Measurements from ENCODE around the gene MAN1C1.
A peak's percentile ranks its signal among the peaks of the same experiment; 100 is the strongest.

Gene MAN1C1

DNA sequence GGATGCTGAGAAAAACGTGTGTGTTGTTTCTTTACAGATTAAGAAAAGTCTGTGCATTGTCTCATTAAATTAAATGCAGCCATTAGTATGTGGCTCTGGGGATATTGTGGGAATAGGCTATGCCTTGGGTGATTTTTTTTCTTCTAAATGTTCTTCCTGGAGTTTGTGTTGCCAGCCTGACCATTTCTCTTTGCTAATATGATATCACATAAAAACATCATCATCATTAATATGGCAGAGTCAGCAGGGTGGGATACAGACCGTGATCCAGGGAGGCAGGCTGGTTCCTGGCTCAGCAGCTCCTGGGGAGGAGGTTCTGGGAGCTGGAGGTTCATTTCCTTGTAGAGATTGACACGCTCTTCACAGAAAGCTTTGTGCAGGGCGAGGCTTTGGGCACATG lies 122.8 kb downstream of the MAN1C1 start:
- Histone ChIP-seq H3K36me3 (ENCODE audit: control insufficient read depth, insufficient read depth, low read length) (no peaks in the 10 kb centered on the region), H3K27me3 (ENCODE audit: control insufficient read depth, insufficient read depth, low read length) (no peaks in the 10 kb centered on the region), H3K27ac (ENCODE audit: low read length) (no peak overlapping the region), H3K4me3 (ENCODE audit: low read length) (no peak overlapping the region), H3K9me3 (ENCODE audit: control insufficient read depth, insufficient read depth, low read length) (no peaks in the 10 kb centered on the region), H3K4me1 (ENCODE audit: control insufficient read depth, insufficient read depth, low read length) (no peaks in the 10 kb centered on the region)
- no peak for DNase-seq (ENCODE audit: low read depth, low spot score)
- no CpG with 5 or more reads among the region's 4 CpGs for WGBS (ENCODE audit: insufficient coverage, insufficient read length)

DNA sequence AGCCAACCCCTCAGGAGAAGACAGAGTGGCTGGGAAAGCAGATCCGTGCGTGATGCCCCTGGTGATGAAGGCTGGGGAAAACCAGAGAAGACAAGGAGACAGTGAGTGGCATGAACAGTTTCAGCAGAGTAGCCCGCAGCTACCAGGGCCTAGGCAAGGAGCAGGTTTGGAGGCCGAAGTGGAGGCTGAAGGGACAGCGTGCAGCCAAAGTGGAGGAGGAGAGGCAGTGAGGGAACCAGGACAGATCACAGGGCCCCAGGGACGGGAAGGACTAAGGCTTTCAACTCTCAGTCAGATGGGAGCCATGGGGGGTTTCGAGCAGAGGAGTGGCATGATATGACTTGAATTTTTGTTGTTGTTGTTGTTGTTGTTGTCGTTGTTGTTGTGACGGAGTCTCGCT lies 123.5 kb downstream of the MAN1C1 start:
- H3K36me3 ChIP-seq (ENCODE audit: control insufficient read depth, insufficient read depth, low read length): no peaks in the 10 kb centered on the region
- H3K4me3 ChIP-seq (ENCODE audit: low read length): no peak overlapping the region
- no peak for DNase-seq (ENCODE audit: low read depth, low spot score)
- H3K9me3 ChIP-seq (ENCODE audit: control insufficient read depth, insufficient read depth, low read length): no peaks in the 10 kb centered on the region
- WGBS (ENCODE audit: insufficient coverage, insufficient read length): 100% methylated on average over 1 of the region's 10 CpGs
- H3K4me1 ChIP-seq (ENCODE audit: control insufficient read depth, insufficient read depth, low read length): no peaks in the 10 kb centered on the region
- H3K27ac ChIP-seq (ENCODE audit: low read length): no peak overlapping the region
- H3K27me3 ChIP-seq (ENCODE audit: control insufficient read depth, insufficient read depth, low read length): no peaks in the 10 kb centered on the region

DNA sequence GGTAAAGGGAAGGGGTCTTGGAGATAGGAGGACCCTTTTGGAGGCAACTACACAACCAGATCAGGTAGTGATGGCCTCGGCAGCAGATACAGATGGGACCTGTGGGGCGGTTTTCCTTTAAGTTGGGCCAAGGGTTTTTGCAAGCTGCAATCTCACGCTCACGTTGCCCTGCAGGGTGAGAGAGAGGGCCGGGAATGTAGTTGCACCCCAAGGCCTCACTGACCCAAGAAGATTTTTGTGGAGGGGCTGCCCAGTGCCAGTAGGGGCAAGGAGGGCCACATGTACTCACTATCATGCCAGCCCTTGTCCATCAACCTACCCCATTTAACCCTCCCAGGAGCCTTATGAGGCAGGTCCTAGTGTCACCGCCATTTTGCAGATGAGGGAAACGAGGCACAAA lies 125.7 kb downstream of the MAN1C1 start:
- DNase-seq (ENCODE audit: low read depth, low spot score): no peak
- peaks cover 4% of the 10 kb centered on the region for H3K4me1 ChIP-seq (ENCODE audit: control insufficient read depth, insufficient read depth, low read length)
- H3K27me3 ChIP-seq (ENCODE audit: control insufficient read depth, insufficient read depth, low read length): no peaks in the 10 kb centered on the region
- H3K27ac ChIP-seq (ENCODE audit: low read length): no peak overlapping the region
- no CpG with 5 or more reads among the region's 7 CpGs for WGBS (ENCODE audit: insufficient coverage, insufficient read length)
- no peak overlapping the region for H3K4me3 ChIP-seq (ENCODE audit: low read length)
- H3K36me3 ChIP-seq (ENCODE audit: control insufficient read depth, insufficient read depth, low read length): no peaks in the 10 kb centered on the region
- no peaks in the 10 kb centered on the region for H3K9me3 ChIP-seq (ENCODE audit: control insufficient read depth, insufficient read depth, low read length)

DNA sequence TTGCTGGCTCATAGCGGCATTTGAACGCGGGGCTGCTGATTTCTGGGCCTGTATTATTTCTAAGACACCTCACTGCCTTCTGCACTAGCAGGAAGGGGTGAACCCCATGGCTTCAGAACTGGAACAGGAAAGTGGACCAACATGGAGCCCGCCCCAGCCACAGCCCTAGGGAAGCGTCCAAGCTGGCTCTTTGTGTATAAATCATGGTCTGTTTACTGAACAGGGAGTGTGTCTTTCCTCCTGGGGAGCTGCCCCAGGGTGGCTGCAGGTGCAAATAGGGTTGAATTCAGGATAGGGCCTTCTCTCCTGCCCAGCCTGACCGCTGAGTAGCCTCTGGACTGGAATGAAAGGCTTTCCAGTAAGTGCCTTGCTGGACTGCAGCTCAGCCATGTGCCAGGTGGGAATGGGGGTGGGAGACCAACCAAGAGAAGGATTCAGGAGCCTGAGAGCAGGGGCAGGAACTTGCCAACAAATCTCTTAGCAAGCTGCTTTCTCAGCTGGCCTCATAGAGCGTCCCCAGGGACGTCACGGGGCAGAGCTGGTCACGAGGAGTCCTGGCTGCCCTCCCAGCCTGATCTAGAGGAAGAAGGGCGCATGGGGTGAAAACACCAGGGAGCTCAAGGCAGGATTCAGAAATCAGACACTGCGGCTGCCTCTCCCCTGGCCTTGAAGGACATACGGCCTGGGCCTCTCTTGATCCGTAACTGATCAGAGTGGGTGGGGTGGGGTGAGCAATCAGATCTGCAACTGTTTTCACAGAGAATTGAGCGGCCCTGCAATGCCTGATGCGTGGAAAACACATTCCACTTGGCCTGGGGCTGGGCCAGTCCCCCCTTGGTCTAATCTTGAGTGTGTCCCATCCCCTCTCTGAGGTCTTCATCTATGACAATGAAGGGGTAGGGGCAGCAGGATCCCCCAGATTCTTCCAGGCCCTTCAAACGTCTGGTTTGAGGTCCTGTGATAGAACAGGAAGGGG lies 126.9 kb downstream of the MAN1C1 start:
- no CpG with 5 or more reads among the region's 17 CpGs for WGBS (ENCODE audit: insufficient coverage, insufficient read length)
- H3K36me3 ChIP-seq (ENCODE audit: control insufficient read depth, insufficient read depth, low read length): no peaks in the 10 kb centered on the region

DNA sequence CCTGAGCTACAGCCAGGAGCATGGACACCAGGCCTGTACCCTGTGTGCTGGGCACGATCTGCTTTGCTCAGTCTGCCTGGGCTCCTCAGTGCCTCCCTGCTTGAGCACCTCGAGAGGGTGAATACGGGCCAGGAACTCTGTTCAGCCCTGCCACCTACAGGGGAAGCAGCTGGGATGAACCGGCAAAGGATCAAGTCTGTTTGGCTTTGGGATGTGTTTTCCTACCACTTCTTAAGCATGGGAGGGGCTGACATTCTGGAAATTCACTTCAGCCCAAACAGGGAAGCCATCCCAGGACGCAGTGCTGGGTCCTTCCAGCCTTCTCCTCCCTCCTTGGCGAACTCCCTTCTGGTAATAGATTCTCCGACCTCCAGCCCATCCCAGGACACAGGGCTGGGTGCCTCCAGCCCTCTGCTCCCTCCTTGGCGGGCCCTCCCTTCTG lies 127.6 kb downstream of the MAN1C1 start:
- H3K27me3 ChIP-seq (ENCODE audit: control insufficient read depth, insufficient read depth, low read length): no peaks in the 10 kb centered on the region
- peak; percentile 39 for DNase-seq (ENCODE audit: low read depth, low spot score)
- no peak overlapping the region for H3K27ac ChIP-seq (ENCODE audit: low read length)
- no peaks in the 10 kb centered on the region for H3K9me3 ChIP-seq (ENCODE audit: control insufficient read depth, insufficient read depth, low read length)
- WGBS (ENCODE audit: insufficient coverage, insufficient read length): no CpG with 5 or more reads among the region's 8 CpGs
- H3K4me3 ChIP-seq (ENCODE audit: low read length): no peak overlapping the region
- H3K36me3 ChIP-seq (ENCODE audit: control insufficient read depth, insufficient read depth, low read length): no peaks in the 10 kb centered on the region
- peaks cover 12% of the 10 kb centered on the region for H3K4me1 ChIP-seq (ENCODE audit: control insufficient read depth, insufficient read depth, low read length)

More for the DNA sequence above, 126.9 kb downstream of the MAN1C1 start:
- Histone ChIP-seq H3K9me3 (ENCODE audit: control insufficient read depth, insufficient read depth, low read length) (no peaks in the 10 kb centered on the region), H3K4me3 (ENCODE audit: low read length) (no peak overlapping the region), H3K27me3 (ENCODE audit: control insufficient read depth, insufficient read depth, low read length) (no peaks in the 10 kb centered on the region), H3K27ac (ENCODE audit: low read length) (no peak overlapping the region), H3K4me1 (ENCODE audit: control insufficient read depth, insufficient read depth, low read length) (peaks cover 10% of the 10 kb centered on the region)
- no peak for DNase-seq (ENCODE audit: low read depth, low spot score)

DNA sequence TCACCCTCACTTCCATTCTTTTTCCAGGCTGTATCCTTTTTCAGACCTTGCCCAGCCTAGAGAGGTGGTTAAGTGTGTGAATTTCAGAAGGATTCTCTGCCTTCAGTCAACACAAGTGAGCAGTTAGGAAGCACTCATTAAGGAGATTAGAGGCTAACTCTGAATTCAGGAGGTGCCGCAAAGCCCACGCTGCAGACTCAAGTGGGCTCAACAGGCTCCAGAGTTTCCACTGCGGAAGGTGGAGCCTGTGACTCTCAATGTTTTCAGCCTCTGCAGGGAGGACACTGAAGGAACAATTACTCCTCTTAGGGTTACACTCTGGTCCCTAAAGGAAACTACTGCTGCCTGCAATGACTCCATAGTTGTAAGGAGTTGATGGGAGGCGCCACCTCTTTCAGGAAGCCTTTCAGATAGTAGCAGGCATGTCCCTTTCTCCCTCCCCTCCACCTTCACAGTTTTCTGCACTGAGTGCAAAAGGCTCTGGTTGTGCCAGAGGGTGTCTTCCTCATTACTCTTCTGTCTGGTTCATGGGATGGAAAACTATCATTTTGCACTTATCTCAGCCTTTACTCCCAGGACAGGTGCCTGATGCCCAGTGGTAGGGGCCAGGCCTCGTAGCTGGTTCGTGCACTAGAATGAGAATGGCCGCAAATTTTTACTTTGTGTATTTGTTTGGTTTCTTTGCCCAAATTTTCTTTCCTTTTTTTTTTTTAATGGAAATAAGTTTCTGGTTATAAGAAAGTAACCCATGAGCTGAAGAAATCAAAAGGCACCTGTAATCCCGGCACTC lies 128.2 kb downstream of the MAN1C1 start:
- no CpG with 5 or more reads among the region's 8 CpGs for WGBS (ENCODE audit: insufficient coverage, insufficient read length)
- H3K27ac ChIP-seq (ENCODE audit: low read length): no peak overlapping the region

DNA sequence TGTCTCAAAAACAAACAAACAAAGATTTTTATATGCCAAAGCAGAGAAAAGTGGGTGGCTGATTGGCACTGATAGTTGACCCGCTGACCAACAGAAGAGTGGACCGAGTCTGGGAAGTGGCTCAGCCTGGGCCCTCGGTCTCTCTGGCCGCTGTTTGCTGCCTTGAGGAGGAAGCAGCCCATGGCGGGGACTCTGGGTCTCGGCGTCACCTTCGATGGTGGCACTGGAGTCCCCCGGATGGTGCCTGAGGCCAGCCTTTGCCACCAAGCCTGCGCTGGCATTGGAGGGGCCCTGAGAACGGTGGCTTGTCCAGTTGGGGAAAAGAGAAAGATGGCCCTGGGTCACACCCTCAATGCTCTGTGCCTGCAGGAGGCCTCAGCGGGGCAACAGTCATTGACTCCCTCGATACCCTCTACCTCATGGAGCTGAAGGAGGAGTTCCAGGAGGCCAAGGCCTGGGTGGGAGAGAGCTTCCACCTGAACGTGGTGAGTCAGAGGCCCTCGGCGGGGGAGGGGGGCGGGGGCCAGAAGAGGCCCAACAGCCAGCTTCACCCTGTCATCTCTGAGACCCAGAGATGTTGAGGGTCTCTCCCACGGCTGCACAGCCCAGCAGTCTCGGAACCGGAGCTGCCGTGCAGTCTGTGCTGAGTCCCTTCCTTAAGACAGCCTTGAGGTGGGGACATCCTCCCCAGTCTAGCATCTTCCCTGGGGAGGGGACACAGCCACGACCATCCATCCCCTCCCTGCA lies 129.9 kb downstream of the MAN1C1 start:
- Histone ChIP-seq H3K27me3 (ENCODE audit: control insufficient read depth, insufficient read depth, low read length) (no peaks in the 10 kb centered on the region), H3K36me3 (ENCODE audit: control insufficient read depth, insufficient read depth, low read length) (no peaks in the 10 kb centered on the region), H3K4me1 (ENCODE audit: control insufficient read depth, insufficient read depth, low read length) (peaks cover 12% of the 10 kb centered on the region), H3K4me3 (ENCODE audit: low read length) (no peak overlapping the region), H3K9me3 (ENCODE audit: control insufficient read depth, insufficient read depth, low read length) (no peaks in the 10 kb centered on the region), H3K27ac (ENCODE audit: low read length) (no peak overlapping the region)
- no CpG with 5 or more reads among the region's 22 CpGs for WGBS (ENCODE audit: insufficient coverage, insufficient read length)
- DNase-seq (ENCODE audit: low read depth, low spot score): no peak

More for the DNA sequence above, 128.2 kb downstream of the MAN1C1 start:
- DNase-seq (ENCODE audit: low read depth, low spot score): no peak
- Histone ChIP-seq H3K4me1 (ENCODE audit: control insufficient read depth, insufficient read depth, low read length) (peaks cover 12% of the 10 kb centered on the region), H3K36me3 (ENCODE audit: control insufficient read depth, insufficient read depth, low read length) (no peaks in the 10 kb centered on the region), H3K27me3 (ENCODE audit: control insufficient read depth, insufficient read depth, low read length) (no peaks in the 10 kb centered on the region), H3K9me3 (ENCODE audit: control insufficient read depth, insufficient read depth, low read length) (no peaks in the 10 kb centered on the region), H3K4me3 (ENCODE audit: low read length) (no peak overlapping the region)

DNA sequence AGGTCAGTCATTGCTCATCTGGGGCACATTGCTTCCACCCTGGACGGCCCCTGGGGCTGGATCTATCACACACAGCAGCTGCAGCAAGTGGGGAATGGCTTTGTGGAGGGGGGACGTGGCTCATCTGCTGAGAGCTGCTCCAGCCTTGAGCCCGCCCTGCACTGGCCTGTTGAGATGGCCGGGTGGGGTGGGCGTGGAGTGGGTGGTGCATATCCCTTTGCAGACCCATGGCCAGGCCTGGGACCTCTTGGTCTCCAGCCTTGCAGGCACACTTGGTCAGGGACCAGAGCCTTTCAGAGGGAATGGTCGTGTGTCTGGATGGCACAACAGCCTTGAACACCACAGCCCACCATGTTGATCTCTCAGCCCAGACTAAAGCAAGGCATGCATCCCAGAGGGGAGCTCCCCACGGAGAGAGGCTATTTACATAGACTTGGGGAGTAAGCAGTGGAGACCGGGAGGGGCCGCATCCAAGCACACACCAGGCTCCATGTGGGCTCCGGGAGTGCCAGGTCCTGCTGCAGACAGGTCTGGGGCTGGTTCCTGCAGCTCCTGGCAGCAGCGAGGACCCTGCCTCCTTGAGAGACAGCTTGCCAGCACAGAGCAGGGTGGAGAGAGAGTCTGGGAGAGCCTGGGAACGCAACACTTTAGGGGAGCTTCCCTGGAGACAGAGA lies 130.6 kb downstream of the MAN1C1 start:
- Histone ChIP-seq H3K4me3 (ENCODE audit: low read length) (no peak overlapping the region), H3K9me3 (ENCODE audit: control insufficient read depth, insufficient read depth, low read length) (no peaks in the 10 kb centered on the region), H3K27ac (ENCODE audit: low read length) (no peak overlapping the region), H3K36me3 (ENCODE audit: control insufficient read depth, insufficient read depth, low read length) (no peaks in the 10 kb centered on the region), H3K4me1 (ENCODE audit: control insufficient read depth, insufficient read depth, low read length) (peaks cover 12% of the 10 kb centered on the region), H3K27me3 (ENCODE audit: control insufficient read depth, insufficient read depth, low read length) (no peaks in the 10 kb centered on the region)
- no peak for DNase-seq (ENCODE audit: low read depth, low spot score)
- WGBS (ENCODE audit: insufficient coverage, insufficient read length): no CpG with 5 or more reads among the region's 12 CpGs

DNA sequence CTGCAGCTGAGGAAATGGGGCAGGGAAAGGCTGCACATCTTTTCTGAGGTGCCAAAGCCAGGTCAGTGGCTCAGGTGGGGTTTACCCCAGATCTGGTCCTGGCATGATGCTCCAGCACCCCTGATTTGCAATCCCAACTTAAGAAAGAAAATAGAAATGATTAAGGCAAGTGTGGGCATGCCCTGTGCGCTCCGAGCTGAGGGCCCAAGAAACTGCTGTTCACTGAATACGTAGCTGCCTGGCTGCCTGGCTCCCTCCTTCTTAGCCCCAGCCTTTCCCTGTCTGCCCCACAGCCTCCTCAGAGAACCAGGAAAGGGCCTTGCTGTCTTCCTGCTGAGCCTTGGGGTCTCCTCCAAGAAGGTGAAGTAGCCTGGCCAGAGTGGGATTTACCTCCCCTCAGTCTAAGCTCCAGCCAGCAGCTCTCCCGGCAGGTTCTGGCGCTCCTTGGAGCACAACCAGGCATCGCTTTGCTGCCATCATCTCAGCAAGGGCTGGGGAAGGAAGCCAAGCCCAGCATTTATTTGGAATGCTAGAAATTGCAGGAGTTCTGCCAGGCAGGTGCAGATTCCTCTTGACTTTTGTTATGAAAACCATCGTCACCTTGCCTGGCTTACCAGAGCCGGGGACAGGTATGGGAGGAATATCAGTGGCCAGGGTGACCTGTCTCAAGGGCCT lies 132.1 kb downstream of the MAN1C1 start:
- Histone ChIP-seq H3K27me3 (ENCODE audit: control insufficient read depth, insufficient read depth, low read length) (no peaks in the 10 kb centered on the region), H3K27ac (ENCODE audit: low read length) (no peak overlapping the region), H3K9me3 (ENCODE audit: control insufficient read depth, insufficient read depth, low read length) (no peaks in the 10 kb centered on the region), H3K36me3 (ENCODE audit: control insufficient read depth, insufficient read depth, low read length) (no peaks in the 10 kb centered on the region), H3K4me1 (ENCODE audit: control insufficient read depth, insufficient read depth, low read length) (peaks cover 12% of the 10 kb centered on the region), H3K4me3 (ENCODE audit: low read length) (no peak overlapping the region)
- no peak for DNase-seq (ENCODE audit: low read depth, low spot score)
- no CpG with 5 or more reads among the region's 8 CpGs for WGBS (ENCODE audit: insufficient coverage, insufficient read length)
